Activated naive CD4-positive, alpha-beta T cell treated with anti-CD3 and anti-CD28 coated beads, Interleukin-2, amount 50 U/mL, for 24 hours (primary cell): ENCODE results near the gene CTNNA1.

Experiments
- H3K27ac Mint-ChIP-seq: one replicate; pipeline ENCODE4 v1.8.0; 2021; ENCODE audit warnings: mild to moderate bottlenecking, mixed read lengths
- H3K27me3 Mint-ChIP-seq: one replicate; pipeline ENCODE4 v1.8.0; 2021; ENCODE audit warnings: mixed read lengths
- H3K36me3 Mint-ChIP-seq: one replicate; pipeline ENCODE4 v1.8.0; 2021; ENCODE audit warnings: mixed read lengths
- H3K4me1 Mint-ChIP-seq: one replicate; pipeline ENCODE4 v1.8.0; 2021; ENCODE audit warnings: mixed read lengths
- H3K4me3 Mint-ChIP-seq: one replicate; pipeline ENCODE4 v1.8.0; 2021; ENCODE audit warnings: mild to moderate bottlenecking, mixed read lengths
- H3K9me3 Mint-ChIP-seq: one replicate; pipeline ENCODE4 v1.8.0; 2021; ENCODE audit warnings: mixed read lengths

The CTNNA1 gene

DNA sequence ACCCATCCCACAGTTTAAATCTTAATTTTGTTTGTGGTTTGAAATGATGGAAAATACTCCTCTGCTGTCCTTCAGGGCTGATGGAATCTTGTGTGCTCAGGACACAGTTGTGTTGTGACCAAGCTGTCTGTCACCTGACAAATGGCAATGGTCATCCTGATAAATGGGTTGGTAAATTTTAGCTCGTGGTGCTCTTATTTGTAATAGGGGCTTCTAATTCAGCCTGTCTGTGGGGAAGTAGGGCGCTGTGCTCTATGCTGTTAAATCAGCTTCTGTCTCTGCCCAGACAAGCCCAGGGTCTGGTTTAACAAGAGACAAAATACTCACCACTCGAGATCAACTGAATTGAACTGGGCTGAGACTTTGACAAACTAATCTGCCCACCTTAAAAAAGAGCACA is 117.4 kb downstream of the CTNNA1 start:
- Mint-ChIP-seq H3K27me3 (peaks cover 20% of the 10 kb centered on the region), H3K4me1 (peaks cover 12% of the 10 kb centered on the region), H3K27ac (no peak overlapping the region), H3K9me3 (no peaks in the 10 kb centered on the region), H3K36me3 (no peaks in the 10 kb centered on the region), H3K4me3 (no peak overlapping the region)

DNA sequence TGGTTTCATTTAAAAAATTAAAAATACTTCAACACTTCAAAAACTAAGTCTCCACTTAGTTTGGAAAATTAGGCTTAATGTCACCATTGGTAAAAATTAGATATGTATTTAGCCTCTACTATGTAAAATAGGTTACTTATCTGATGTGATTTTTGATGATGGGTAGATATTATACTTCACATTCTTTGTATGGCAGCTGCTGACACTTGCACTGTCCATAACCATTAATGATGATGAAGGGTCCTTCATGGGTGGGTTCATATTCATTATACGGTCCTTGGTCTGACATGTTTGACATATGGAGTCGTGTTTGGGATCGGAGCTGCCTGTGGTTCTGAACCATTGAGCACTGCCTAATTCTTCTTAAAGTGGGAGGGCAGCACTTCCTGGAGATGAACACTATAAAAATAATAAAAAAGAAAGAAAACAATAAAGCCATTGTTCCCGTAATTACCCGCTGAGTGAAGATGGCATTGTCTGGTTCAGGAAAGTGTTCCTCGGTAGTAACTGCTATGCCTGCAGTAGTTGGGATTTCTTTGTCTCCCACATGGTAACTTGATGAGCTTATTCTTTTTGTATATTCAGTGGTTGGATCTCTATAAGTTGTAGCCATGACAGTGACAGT is 119.7 kb downstream of the CTNNA1 start:
- Mint-ChIP-seq H3K4me3 (no peak overlapping the region), H3K4me1 (peaks cover 12% of the 10 kb centered on the region), H3K27me3 (peaks cover 20% of the 10 kb centered on the region), H3K9me3 (no peaks in the 10 kb centered on the region), H3K27ac (no peak overlapping the region), H3K36me3 (no peaks in the 10 kb centered on the region)

DNA sequence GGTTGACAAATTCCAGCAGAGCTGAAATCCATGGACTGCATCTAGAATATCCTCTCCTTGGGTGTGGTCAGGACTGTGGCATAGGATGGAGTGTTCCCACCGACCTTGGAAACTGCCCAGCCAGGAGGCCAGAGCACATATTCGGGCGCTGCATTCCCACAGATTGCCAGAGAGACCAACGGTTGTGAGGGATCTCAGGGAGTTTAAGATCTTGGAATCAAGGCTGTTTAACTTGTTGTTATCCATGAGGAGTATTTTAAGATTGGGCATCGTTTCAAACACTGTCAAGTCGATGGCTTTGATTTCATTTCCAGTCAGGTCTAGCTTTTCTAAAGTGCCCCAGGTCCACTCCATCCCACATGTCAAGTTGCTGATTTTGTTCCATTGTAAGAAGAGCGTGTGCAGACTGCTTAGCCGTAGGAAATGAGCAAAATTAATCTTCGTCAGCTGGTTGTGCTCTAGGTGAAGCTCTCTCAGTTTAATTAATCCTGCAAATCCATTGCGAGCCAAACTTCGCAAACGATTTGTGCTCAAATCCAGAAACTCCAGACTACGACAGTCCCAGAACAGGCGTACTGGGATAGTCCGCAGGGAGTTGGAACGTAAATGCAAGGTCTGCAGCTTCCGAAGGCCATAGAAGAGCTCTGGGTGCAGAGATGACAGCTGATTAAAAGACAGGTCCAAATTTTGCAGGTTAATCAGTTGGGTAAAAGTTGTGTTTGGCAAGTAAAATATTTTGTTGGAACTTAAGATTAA is 120.4 kb downstream of the CTNNA1 start:
- peaks cover 20% of the 10 kb centered on the region for H3K27me3 Mint-ChIP-seq
- peaks cover 12% of the 10 kb centered on the region for H3K4me1 Mint-ChIP-seq
- H3K27ac Mint-ChIP-seq: peak overlapping the region; percentile 47
- no peaks in the 10 kb centered on the region for H3K36me3 Mint-ChIP-seq
- no peaks in the 10 kb centered on the region for H3K9me3 Mint-ChIP-seq
- no peak overlapping the region for H3K4me3 Mint-ChIP-seq

DNA sequence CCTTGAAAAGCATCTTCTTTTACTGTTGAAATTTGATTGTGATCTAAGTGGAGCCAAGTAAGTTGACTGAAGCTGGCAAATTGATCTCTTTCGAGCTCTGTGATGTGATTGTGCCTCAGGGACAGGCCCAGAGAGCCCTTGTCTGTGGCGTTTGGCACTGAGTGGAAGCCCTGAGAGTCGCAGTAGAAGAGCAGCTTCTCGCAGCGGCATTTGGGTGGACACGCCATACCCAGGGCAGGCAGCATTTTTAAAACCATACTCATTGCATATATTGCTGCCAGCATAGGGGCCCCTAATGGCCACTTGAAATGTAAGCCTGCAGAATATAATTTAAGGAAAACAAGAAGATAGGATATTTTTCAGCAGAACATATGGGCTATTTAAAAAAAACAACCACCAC is 121.0 kb downstream of the CTNNA1 start:
- Mint-ChIP-seq H3K9me3 (no peaks in the 10 kb centered on the region), H3K4me3 (no peak overlapping the region), H3K27ac (no peak overlapping the region), H3K36me3 (no peaks in the 10 kb centered on the region), H3K4me1 (peaks cover 12% of the 10 kb centered on the region), H3K27me3 (peaks cover 20% of the 10 kb centered on the region)

DNA sequence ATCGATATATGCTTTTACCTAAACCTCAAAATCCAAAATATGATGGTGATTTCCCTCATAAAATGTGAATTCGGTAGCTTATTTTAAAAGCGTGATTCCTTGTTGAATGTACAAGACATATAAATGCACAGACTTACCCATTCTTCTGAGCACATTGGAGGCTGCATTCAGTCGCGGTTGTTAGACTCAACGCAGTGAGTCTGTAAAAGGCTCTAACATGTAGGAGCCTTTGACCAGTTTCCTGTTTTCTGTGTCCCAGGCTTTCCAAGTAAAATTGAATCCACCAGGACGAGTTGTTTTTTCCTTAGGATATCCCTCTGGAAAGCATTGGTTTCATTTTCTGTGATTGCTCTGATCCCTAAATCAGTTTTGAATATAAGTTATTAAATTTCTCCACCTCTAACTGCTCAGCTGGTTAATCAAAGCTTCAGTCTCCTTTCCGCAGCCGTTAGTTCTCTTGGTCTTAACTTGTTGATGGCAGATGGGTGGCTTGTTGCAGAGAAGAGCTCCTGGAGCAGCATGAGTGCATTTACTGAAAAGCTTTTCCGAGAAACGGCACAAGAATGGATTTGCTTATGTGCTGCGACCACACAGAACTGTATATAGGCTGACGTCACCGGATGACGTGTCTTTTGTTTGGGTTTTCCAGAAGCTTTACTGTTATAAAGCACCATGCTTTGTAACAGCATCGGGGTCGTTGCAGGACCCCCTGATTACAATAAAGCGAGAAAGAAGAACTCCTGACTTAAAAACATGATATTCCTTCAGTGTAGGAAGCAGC is 121.7 kb downstream of the CTNNA1 start, which contains the start of gene LRRTM2:
Gene LRRTM2 (minus strand): TSS at position 565 of the 781 bp plus-strand sequence. CDS start 424 bp downstream, at position 141.
- H3K9me3 Mint-ChIP-seq: no peaks in the 10 kb centered on the region
- peaks cover 12% of the 10 kb centered on the region for H3K4me1 Mint-ChIP-seq
- H3K27me3 Mint-ChIP-seq: peaks cover 20% of the 10 kb centered on the region
- H3K27ac Mint-ChIP-seq: no peak within 1 kb of the TSS
- H3K4me3 Mint-ChIP-seq: no peak within 1 kb of the TSS
- no peaks in the 10 kb centered on the region for H3K36me3 Mint-ChIP-seq

DNA sequence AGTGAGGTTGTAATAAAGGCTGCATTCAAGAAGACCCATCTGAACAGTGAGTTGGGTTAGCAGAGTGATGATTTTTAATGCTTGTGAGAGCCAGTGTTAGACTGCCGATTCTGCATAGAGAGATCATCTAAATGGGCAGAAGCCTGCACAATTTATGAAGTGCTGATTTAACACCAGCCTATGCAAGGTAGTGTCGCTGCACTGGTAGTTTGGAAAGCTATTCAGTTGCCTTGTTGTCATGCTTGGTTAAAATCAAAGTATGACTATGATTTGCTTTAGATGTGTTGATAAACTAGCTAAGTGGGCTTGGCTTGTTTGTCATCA is 122.3 kb downstream of the CTNNA1 start:
- peaks cover 12% of the 10 kb centered on the region for H3K4me1 Mint-ChIP-seq
- no peaks in the 10 kb centered on the region for H3K9me3 Mint-ChIP-seq
- H3K36me3 Mint-ChIP-seq: no peaks in the 10 kb centered on the region
- H3K27me3 Mint-ChIP-seq: peaks cover 18% of the 10 kb centered on the region
- no peak overlapping the region for H3K4me3 Mint-ChIP-seq
- H3K27ac Mint-ChIP-seq: no peak overlapping the region

DNA sequence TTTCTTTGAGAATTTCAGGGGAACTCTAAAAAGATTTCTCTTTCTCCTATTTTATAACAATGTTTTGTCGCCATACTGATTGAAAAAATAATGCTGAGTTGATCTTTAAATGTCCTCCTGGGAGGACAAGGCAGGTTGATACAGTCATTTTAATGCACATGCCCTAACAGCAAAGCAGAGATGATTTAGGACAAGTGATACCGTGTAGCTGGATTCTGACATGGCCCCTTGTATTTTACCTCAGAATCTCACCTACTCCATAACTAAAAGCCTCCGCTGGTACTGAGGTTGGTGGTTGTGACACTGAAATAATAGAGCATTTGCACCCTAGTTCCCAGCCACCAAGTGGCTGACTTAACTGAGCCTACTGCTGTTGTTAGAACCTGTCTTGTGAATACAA is 122.7 kb downstream of the CTNNA1 start:
- Mint-ChIP-seq H3K27ac (no peak overlapping the region), H3K36me3 (no peaks in the 10 kb centered on the region), H3K27me3 (peaks cover 16% of the 10 kb centered on the region), H3K4me1 (peaks cover 12% of the 10 kb centered on the region), H3K4me3 (no peak overlapping the region), H3K9me3 (no peaks in the 10 kb centered on the region)

DNA sequence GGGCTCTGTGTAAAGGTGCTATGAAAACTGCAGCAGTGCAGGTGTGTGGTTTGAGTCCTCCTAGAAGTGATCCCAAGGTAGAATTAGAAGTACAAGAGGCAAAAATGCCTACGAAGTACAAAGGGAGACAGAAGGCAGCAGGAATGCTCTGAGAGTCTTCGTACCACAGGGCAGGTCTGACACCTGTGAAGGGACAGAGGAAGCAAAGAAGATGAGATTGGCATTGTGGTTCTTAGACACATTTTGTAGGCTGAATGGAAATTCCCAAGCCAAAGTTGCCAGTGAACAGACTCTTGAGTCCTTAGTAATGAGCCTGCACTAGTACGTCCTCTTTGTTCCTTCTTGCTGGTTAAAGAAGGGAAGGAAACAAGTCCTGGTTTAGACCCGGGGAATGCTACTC is 123.6 kb downstream of the CTNNA1 start:
- H3K36me3 Mint-ChIP-seq: no peaks in the 10 kb centered on the region

DNA sequence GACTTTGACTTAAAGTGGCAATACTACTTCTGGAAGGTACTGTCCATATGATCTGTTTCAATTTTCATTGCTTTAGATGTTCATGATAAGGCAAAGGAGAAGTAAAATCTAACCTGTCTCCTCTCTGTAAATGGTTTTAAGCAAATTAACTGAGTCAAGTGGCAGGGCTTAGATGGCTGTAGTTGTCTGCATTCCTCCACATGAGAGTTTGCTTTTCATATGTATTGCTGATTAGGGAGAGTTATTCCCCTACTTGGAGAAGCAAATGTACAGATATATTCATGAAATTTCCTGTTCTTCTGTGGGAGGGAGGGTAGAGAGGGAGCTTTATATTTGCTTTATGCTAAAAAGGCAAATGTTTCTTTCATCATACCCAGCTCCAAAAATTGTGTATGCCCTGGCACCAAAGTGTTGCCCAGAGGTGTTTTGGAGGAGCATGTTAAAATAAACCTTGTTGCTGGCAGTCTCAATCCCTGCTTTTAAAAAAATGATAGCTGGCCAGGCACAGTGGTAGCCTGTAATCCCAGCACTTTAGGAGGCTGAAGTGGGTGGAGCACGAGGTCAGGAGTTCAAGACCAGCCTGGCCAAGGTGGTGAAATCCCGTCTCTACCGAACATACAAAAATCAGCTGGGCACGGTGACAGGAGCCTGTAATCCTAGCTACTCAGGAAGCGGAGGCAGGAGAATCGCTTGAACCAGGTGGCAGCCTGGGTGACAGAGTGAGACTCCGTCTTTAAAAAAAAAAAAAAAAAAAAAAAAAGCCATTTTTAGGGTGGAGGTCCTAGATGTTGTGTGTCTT is 125.4 kb downstream of the CTNNA1 start:
- H3K4me1 Mint-ChIP-seq: no peaks in the 10 kb centered on the region

More for the DNA sequence above, 123.6 kb downstream of the CTNNA1 start:
- Mint-ChIP-seq H3K27ac (no peak overlapping the region), H3K27me3 (peaks cover 13% of the 10 kb centered on the region), H3K4me3 (no peak overlapping the region), H3K9me3 (no peaks in the 10 kb centered on the region), H3K4me1 (peaks cover 6% of the 10 kb centered on the region)

DNA sequence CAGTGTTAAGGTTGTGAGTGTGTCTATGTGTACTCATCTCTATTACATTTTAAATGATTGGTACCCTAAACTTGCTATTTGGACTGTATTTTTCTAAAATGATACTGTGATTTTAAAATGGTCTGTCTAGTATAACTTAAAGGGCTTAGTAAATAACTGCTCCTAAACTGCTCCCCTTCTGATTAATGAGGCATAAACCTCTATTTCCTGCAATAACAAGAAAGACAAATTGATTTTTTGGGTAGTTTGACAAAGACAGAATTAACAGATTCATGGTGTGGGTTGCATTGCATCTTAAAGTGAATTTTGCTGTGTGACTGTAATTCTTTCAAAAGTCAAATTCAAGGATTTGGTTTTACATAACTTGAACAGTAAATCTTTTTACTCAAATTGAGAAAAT is 130.0 kb downstream of the CTNNA1 start:
- no peaks in the 10 kb centered on the region for H3K36me3 Mint-ChIP-seq
- H3K27ac Mint-ChIP-seq: no peak overlapping the region
- H3K4me3 Mint-ChIP-seq: no peak overlapping the region
- H3K9me3 Mint-ChIP-seq: no peaks in the 10 kb centered on the region
- H3K4me1 Mint-ChIP-seq: no peaks in the 10 kb centered on the region
- peaks cover 5% of the 10 kb centered on the region for H3K27me3 Mint-ChIP-seq

More for the DNA sequence above, 125.4 kb downstream of the CTNNA1 start:
- Mint-ChIP-seq H3K36me3 (no peaks in the 10 kb centered on the region), H3K27me3 (peaks cover 13% of the 10 kb centered on the region), H3K4me3 (no peak overlapping the region), H3K9me3 (no peaks in the 10 kb centered on the region), H3K27ac (no peak overlapping the region)

DNA sequence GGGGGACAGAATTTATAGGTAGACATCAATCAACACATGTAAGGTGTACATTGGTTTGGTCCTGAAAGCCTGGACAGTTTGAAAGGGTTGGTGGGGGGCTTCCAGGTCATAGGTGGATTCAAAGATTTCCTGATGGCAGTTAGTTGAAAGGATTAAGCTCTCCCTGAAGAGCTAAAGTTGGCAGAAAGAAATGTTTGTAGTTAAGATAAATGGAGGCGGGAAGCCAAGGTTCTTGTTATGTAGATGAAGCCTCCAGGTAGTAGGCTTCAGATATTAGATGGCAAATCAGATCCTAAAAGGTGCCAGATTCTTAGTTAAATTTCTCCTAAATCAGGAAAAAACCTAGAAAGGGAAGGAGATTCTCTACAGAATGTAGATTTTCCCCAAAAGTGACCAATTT is 130.9 kb downstream of the CTNNA1 start:
- H3K27ac Mint-ChIP-seq: no peak overlapping the region
- no peaks in the 10 kb centered on the region for H3K9me3 Mint-ChIP-seq
- H3K4me3 Mint-ChIP-seq: no peak overlapping the region
- no peaks in the 10 kb centered on the region for H3K36me3 Mint-ChIP-seq
- H3K4me1 Mint-ChIP-seq: no peaks in the 10 kb centered on the region
- H3K27me3 Mint-ChIP-seq: peaks cover 5% of the 10 kb centered on the region

DNA sequence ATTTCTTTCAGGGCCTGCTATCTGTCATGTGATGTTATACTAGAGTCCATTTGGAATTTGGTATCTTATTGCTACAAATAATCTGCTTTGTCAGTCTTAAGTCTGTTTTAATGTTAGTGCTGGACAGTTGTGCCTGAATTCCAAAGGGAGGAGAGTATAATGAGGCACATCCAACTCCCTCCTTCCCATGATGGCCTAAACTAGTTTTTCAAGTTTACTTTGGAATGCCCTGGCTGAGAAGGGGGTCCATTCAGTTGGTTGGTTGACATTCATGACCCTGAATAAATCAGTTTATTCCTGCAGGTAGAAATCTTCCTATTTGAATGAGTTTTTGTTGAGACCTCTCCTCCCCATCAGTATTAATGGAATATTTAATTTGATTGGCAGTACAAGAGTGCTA is 131.3 kb downstream of the CTNNA1 start:
- Mint-ChIP-seq H3K4me1 (no peaks in the 10 kb centered on the region), H3K4me3 (no peak overlapping the region), H3K36me3 (no peaks in the 10 kb centered on the region), H3K9me3 (no peaks in the 10 kb centered on the region), H3K27ac (no peak overlapping the region), H3K27me3 (peaks cover 5% of the 10 kb centered on the region)

DNA sequence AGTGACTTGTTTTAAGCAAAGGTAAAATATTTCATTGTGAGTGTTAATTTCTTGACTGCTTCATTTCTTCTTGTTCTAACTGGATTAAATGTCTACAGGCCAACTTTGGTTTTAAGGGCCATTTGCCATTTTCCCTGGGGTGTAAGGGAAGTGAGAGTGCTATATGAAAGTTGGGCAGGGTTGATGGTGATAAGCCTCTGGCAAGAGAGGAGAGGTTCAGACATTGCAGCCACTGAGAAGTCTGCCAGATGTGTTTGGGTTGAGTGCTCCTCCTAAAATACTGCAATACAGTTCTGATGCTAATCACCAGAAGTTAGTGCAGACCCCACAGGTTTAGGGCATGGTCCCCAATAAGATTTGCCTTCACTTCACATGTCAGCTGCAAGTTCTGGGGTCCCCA is 136.8 kb downstream of the CTNNA1 start:
- no peak overlapping the region for H3K4me3 Mint-ChIP-seq
- no peak overlapping the region for H3K27ac Mint-ChIP-seq
- peaks cover 5% of the 10 kb centered on the region for H3K9me3 Mint-ChIP-seq
- peaks cover 8% of the 10 kb centered on the region for H3K36me3 Mint-ChIP-seq
- no peaks in the 10 kb centered on the region for H3K27me3 Mint-ChIP-seq
- no peaks in the 10 kb centered on the region for H3K4me1 Mint-ChIP-seq

DNA sequence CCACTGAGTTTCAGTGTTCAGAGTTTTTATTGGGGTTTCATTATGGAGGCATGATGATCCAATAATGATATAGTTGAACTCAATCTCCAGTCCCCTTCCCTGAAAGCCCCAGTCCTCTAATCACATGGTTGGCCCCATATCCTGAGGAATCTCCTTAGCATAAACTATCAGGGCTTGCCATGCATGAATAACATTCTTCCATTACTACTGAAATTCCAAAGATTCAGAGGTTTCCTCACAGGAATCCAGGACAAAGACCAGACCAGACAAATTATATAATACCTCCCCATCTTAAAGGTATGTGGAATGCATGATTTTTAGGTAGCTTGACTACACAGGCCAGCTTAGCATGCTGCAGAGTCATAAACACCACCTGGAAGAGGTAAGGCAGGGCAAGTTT is 137.4 kb downstream of the CTNNA1 start:
- H3K4me3 Mint-ChIP-seq: no peak overlapping the region
- peaks cover 8% of the 10 kb centered on the region for H3K36me3 Mint-ChIP-seq
- H3K9me3 Mint-ChIP-seq: peaks cover 5% of the 10 kb centered on the region
- no peaks in the 10 kb centered on the region for H3K4me1 Mint-ChIP-seq
- no peak overlapping the region for H3K27ac Mint-ChIP-seq
- peaks cover 1% of the 10 kb centered on the region for H3K27me3 Mint-ChIP-seq

DNA sequence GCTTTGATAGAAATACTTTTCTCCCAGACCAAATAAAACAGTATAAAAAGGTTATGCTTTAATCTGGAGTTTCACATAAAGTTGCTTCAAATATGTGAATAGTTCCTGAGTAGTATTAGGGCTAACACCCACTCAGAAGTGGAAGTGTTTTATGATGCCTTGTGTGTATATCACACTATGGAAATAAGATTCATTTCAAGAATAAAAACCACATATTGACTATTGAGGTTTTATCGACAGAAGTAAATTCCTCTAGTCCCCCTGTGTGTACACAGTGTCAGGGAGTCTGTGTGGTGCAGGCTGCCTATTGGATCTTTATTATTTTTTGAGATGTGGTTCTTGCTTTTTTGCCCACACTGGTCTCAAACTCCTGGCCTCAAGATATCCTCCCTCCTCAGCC is 142.7 kb downstream of the CTNNA1 start:
- no peak overlapping the region for H3K4me3 Mint-ChIP-seq
- H3K4me1 Mint-ChIP-seq: peaks cover 8% of the 10 kb centered on the region
- H3K27ac Mint-ChIP-seq: no peak overlapping the region
- peaks cover 3% of the 10 kb centered on the region for H3K9me3 Mint-ChIP-seq
- H3K27me3 Mint-ChIP-seq: peaks cover 3% of the 10 kb centered on the region
- peaks cover 3% of the 10 kb centered on the region for H3K36me3 Mint-ChIP-seq
